IMR-90 (cell line): ENCODE results near the gene HCAR3. TPM values are rescaled to one million over a fixed set of nuclear protein-coding genes. Genes with fewer than 3 reads are reported as not detected.

Source experiments
- ATAC-seq: fragments of 200-7000 bp; cut with Tn5 transposase; 2 replicates; pipeline ENCODE4 v1.9.1; 2020; ENCODE audit warnings: low read depth, mild to moderate bottlenecking, moderate library complexity
- BruUV-seq: library from RNA; stranded (reverse); fragments of 400-500 nt; replicated peaks from 2 replicates; lab custom pipeline; 2021; lab: Mats Ljungman, UMichigan
- CTCF ChIA-PET: fragments of 300-600 bp; formaldehyde crosslinking; extraction: SDS; loops from one replicate; lab custom pipeline; 2021; ENCODE audit warnings: antibody characterized with exemption; lab: Yijun Ruan, JAX
- POLR2A ChIA-PET: fragments of 300-600 bp; sonication (Branson Sonifier 250); formaldehyde crosslinking; loops from one replicate; lab custom pipeline; 2022; ENCODE audit warnings: antibody characterized with exemption; ENCODE audit not compliant: unreplicated experiment; lab: Charles Lee
- DNase-seq: peaks from one replicate; pipeline ENCODE4 v3.0.0; 2013
- H2AFZ ChIP-seq: replicated peaks from 2 replicates; pipeline ENCODE3; 2013; ENCODE audit warnings: low read length, mild to moderate bottlenecking; ENCODE audit not compliant: poor library complexity
- H2AK5ac ChIP-seq: 2 replicates; pipeline ENCODE4 v1.6.1; 2013; ENCODE audit warnings: low read depth, low read length, inconsistent platforms
- H2AK9ac ChIP-seq: replicated peaks from 2 replicates; pipeline ENCODE3; 2013; ENCODE audit warnings: mild to moderate bottlenecking, low read depth, low read length, moderate library complexity; ENCODE audit not compliant: poor library complexity
- H2BK120ac ChIP-seq: 2 replicates; pipeline ENCODE4 v1.6.1; 2013; ENCODE audit warnings: low read depth, low read length, inconsistent platforms
- H2BK15ac ChIP-seq: 3 replicates; pipeline ENCODE4 v1.6.1; 2013; ENCODE audit warnings: low read depth, low read length, inconsistent platforms
- H2BK20ac ChIP-seq: 2 replicates; pipeline ENCODE4 v1.6.1; 2013; ENCODE audit warnings: low read depth, mild to moderate bottlenecking, inconsistent platforms, low read length, moderate library complexity
- H2BK5ac ChIP-seq: 2 replicates; pipeline ENCODE4 v1.6.1; 2013; ENCODE audit warnings: mild to moderate bottlenecking, low read depth, low read length, inconsistent platforms; ENCODE audit not compliant: poor library complexity, severe bottlenecking
- H3K14ac ChIP-seq: replicated peaks from 2 replicates; pipeline ENCODE4 v1.6.1; 2013; ENCODE audit warnings: low read depth, low read length, inconsistent platforms
- H3K18ac ChIP-seq: 2 replicates; pipeline ENCODE4 v1.6.1; 2013; ENCODE audit warnings: low read depth, low read length, control low read depth
- H3K23ac ChIP-seq: 2 replicates; pipeline ENCODE4 v1.6.1; 2013; ENCODE audit warnings: low read depth, low read length, inconsistent platforms
- H3K27ac ChIP-seq: 2 replicates; pipeline ENCODE4 v1.5.1; 2013; ENCODE audit warnings: mild to moderate bottlenecking, control low read depth, low read length; ENCODE audit not compliant: insufficient read depth
- H3K27me3 ChIP-seq: 2 replicates; pipeline ENCODE4 v1.6.1; 2013; ENCODE audit warnings: low read length; ENCODE audit not compliant: control insufficient read depth, insufficient read depth
- H3K36me3 ChIP-seq: 2 replicates; pipeline ENCODE4 v1.6.1; 2013; ENCODE audit warnings: low read length, mixed read lengths; ENCODE audit not compliant: control insufficient read depth, insufficient read depth
- H3K4ac ChIP-seq: 2 replicates; pipeline ENCODE4 v1.6.1; 2013; ENCODE audit warnings: low read depth, low read length, inconsistent platforms
- H3K4me1 ChIP-seq: 2 replicates; pipeline ENCODE4 v1.6.1; 2013; ENCODE audit warnings: low read length, mixed read lengths; ENCODE audit not compliant: control insufficient read depth, insufficient read depth
- H3K4me2 ChIP-seq: 2 replicates; pipeline ENCODE4 v1.6.1; 2013; ENCODE audit warnings: low read depth, mild to moderate bottlenecking, control low read depth, low read length, moderate library complexity
- H3K4me3 ChIP-seq: 2 replicates; pipeline ENCODE4 v1.5.1; 2013; ENCODE audit warnings: low read depth, mild to moderate bottlenecking, control low read depth, low read length, moderate library complexity; ENCODE audit not compliant: insufficient read depth
- H3K56ac ChIP-seq: 2 replicates; pipeline ENCODE4 v1.6.1; 2013; ENCODE audit warnings: low read length, inconsistent platforms; ENCODE audit not compliant: insufficient read depth; ENCODE audit errors: extremely low read depth
- H3K79me1 ChIP-seq, 2 experiments: 2 replicates each; pipeline ENCODE4 v1.6.1; 2013; ENCODE audit warnings: low read length in 2 of 2, inconsistent platforms in 1 of 2, low read depth in 1 of 2
- H3K9ac ChIP-seq: 2 replicates; pipeline ENCODE4 v1.6.1; 2013; ENCODE audit warnings: low read depth, low read length, control low read depth
- H3K9me1 ChIP-seq: 2 replicates; pipeline ENCODE4 v1.6.1; 2013; ENCODE audit warnings: low read length, inconsistent platforms; ENCODE audit not compliant: insufficient read depth
- H3K9me3 ChIP-seq: 2 replicates; pipeline ENCODE4 v1.6.1; 2013; ENCODE audit warnings: low read length; ENCODE audit not compliant: control insufficient read depth, insufficient read depth
- H4K20me1 ChIP-seq: 2 replicates; pipeline ENCODE4 v1.6.1; 2013; ENCODE audit warnings: low read length, inconsistent platforms; ENCODE audit not compliant: insufficient read depth
- H4K5ac ChIP-seq: 2 replicates; pipeline ENCODE4 v1.6.1; 2013; ENCODE audit warnings: mild to moderate bottlenecking, low read depth, low read length, control low read depth
- H4K8ac ChIP-seq, 2 experiments: 2 replicates each; pipeline ENCODE4 v1.6.1; 2013; ENCODE audit warnings: low read depth in 2 of 2, low read length in 2 of 2, control low read depth in 1 of 2, inconsistent platforms in 1 of 2
- H4K91ac ChIP-seq: 2 replicates; pipeline ENCODE4 v1.6.1; 2013; ENCODE audit warnings: low read depth, low read length, inconsistent platforms; ENCODE audit not compliant: insufficient read depth
- CEBPB ChIP-seq: IDR thresholded peaks from 2 replicates; pipeline ENCODE4 v1.6.1; 2012; ENCODE audit warnings: low read depth, low read length, improper control_type of control experiment
- CHD1 ChIP-seq: IDR thresholded peaks from 2 replicates; pipeline ENCODE4 v1.6.1; 2012; ENCODE audit warnings: low read depth, low read length, improper control_type of control experiment
- MAFK ChIP-seq: IDR thresholded peaks from 2 replicates; pipeline ENCODE4 v1.6.1; 2012; ENCODE audit warnings: low read depth, low read length, improper control_type of control experiment
- MXI1 ChIP-seq: IDR thresholded peaks from 2 replicates; pipeline ENCODE4 v1.6.1; 2012; ENCODE audit warnings: low read depth, mild to moderate bottlenecking, low read length, moderate library complexity, borderline replicate concordance
- NFE2L2 ChIP-seq: fragments of 150-350 bp; IDR thresholded peaks from 2 replicates; pipeline ENCODE4 v1.6.1; 2016; ENCODE audit warnings: low read depth, mild to moderate bottlenecking, low read length
- POLR2A ChIP-seq: IDR thresholded peaks from 2 replicates; pipeline ENCODE4 v1.6.1; 2012; ENCODE audit warnings: mild to moderate bottlenecking, low read depth, low read length
- RAD21 ChIP-seq: IDR thresholded peaks from 2 replicates; pipeline ENCODE4 v1.6.1; 2012; ENCODE audit warnings: low read length, improper control_type of control experiment
- RFX5 ChIP-seq: IDR thresholded peaks from 2 replicates; pipeline ENCODE4 v1.8.0; 2012; ENCODE audit warnings: low read depth, mild to moderate bottlenecking, low read length, moderate library complexity
- SMC3 ChIP-seq: fragments of 150-350 bp; IDR thresholded peaks from 2 replicates; pipeline ENCODE4 v1.6.1; 2016; ENCODE audit warnings: low read depth, mild to moderate bottlenecking, antibody characterized with exemption, low read length, moderate library complexity
- USF2 ChIP-seq: fragments of 150-350 bp; IDR thresholded peaks from 2 replicates; pipeline ENCODE4 v1.6.1; 2017; ENCODE audit warnings: mild to moderate bottlenecking, antibody characterized with exemption, low read length, low read depth
- WGBS, 2 experiments: methylation state at CpG; one replicate each; pipeline versions ENCODE4 v1.1.5 to v1.1.7; 2013; ENCODE audit warnings: missing lambda C conversion rate in 2 of 2; ENCODE audit not compliant: insufficient read length in 1 of 2; ENCODE audit errors: extremely low coverage in 2 of 2; 5-methylcytosine and 5-hydroxymethylcytosine counted together
- dilution Hi-C: fragments of 300-500 bp; cut with HindIII; formaldehyde crosslinking; loops from one replicate; pipeline ENCODE4 v1.14.3; 2018; ENCODE audit warnings: low sequenced_read_pairs; ENCODE audit not compliant: unreplicated experiment
- in situ Hi-C: fragments of 300-500 bp; cut with MboI; formaldehyde crosslinking; loops from 3 replicates; pipeline ENCODE4 v1.14.3; 2019; ENCODE audit warnings: low sequenced_read_pairs, inconsistent platforms, mixed read lengths
- intact Hi-C: fragments of 100-400 bp; cut with micrococcal nuclease; formaldehyde crosslinking; loops from 2 replicates; pipeline ENCODE4 v1.10.0; 2022
- polyA plus RNA-seq, 3 experiments: library from polyadenylated mRNA; depleted of rRNA; stranded (reverse); fragments of >200 nt; gene quantifications; 2 replicates each; pipeline ENCODE4 v1.2.3, GENCODE V29; 2012; ENCODE audit warnings: low replicate concordance in 1 of 3
- total RNA-seq: library from RNA; depleted of rRNA; stranded (reverse); fragments of >200 nt; gene quantifications from 2 replicates; pipeline ENCODE4 v1.2.3, GENCODE V29; 2012
- TF ChIP-seq, protein P1 (sequence below): fragments of 150-350 bp; IDR thresholded peaks from 2 replicates; pipeline ENCODE4 v1.6.1; 2016; ENCODE audit warnings: low read depth, mild to moderate bottlenecking, low read length, moderate library complexity, borderline replicate concordance

HCAR3 gene
- total and polyA plus RNA-seq, 2 of the 4 experiments (the other 2 are of a cell fraction): not detected

GRCh38 chr12:122722387-122722786 is 5.8 kb upstream of the HCAR3 start:
- no peak overlapping the region for H2AK9ac ChIP-seq
- dilution Hi-C loops: no loop called here
- no peaks in the 10 kb centered on the region for H3K9me3 ChIP-seq
- ATAC-seq: no peak
- peaks cover 4% of the 10 kb centered on the region for H3K27me3 ChIP-seq
- no peak overlapping the region for H3K23ac ChIP-seq
- no peak overlapping the region for H2BK5ac ChIP-seq
- no peak overlapping the region for H2BK20ac ChIP-seq
- no peak overlapping the region for H2BK120ac ChIP-seq
- whole genome bisulfite sequencing, 2 experiments: no CpG with 5 or more reads among the region's 1 CpG
- H3K4ac ChIP-seq: no peak overlapping the region
- no peak overlapping the region for H4K5ac ChIP-seq
- no peak overlapping the region for H3K18ac ChIP-seq
- H3K14ac ChIP-seq: no peak overlapping the region
- H3K4me2 ChIP-seq: no peak overlapping the region
- H2AFZ ChIP-seq: no peak overlapping the region
- ChIA-PET POLR2A (interaction anchor here (0.5 kb wide), 1 partner anchor 16 kb away, joined by 5 read pairs; no protein-coding TSS in a partner anchor), CTCF (interaction anchor here (0.6 kb wide), 1 partner anchor 30 kb away, joined by 4 read pairs; no protein-coding TSS in a partner anchor)
- H3K9ac ChIP-seq: no peak overlapping the region
- no peak overlapping the region for H2BK15ac ChIP-seq
- H3K36me3 ChIP-seq: no peaks in the 10 kb centered on the region
- H3K4me3 ChIP-seq: no peak overlapping the region
- H3K56ac ChIP-seq: no peak overlapping the region
- H4K91ac ChIP-seq: no peak overlapping the region
- in situ Hi-C loops: no loop called here
- H4K8ac ChIP-seq: no peak overlapping the region
- intact Hi-C loops: no loop called here
- TF ChIP-seq RAD21 (no peak), RFX5 (no peak), CEBPB (no peak), MXI1 (no peak), MAFK (no peak), USF2 (no peak), CHD1 (no peak), POLR2A (no peak), NFE2L2 (no peak), SMC3 (no peak)
- TF ChIP-seq, protein P1, sequence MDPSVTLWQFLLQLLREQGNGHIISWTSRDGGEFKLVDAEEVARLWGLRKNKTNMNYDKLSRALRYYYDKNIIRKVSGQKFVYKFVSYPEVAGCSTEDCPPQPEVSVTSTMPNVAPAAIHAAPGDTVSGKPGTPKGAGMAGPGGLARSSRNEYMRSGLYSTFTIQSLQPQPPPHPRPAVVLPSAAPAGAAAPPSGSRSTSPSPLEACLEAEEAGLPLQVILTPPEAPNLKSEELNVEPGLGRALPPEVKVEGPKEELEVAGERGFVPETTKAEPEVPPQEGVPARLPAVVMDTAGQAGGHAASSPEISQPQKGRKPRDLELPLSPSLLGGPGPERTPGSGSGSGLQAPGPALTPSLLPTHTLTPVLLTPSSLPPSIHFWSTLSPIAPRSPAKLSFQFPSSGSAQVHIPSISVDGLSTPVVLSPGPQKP: no peak
- no peak for DNase-seq
- BruUV-seq: no TSS peak
- 0 out of 2 replicates have a peak, but pooled peaks cover 3% of the 10 kb centered on the region for H3K9me1 ChIP-seq
- no peak overlapping the region for H2AK5ac ChIP-seq
- no peaks in the 10 kb centered on the region for H4K20me1 ChIP-seq
- peaks cover 2% of the 10 kb centered on the region; the same call in 1 of the 2 replicates for H3K4me1 ChIP-seq
- H3K79me1 ChIP-seq: no peaks in the 10 kb centered on the region
- H3K27ac ChIP-seq: no peak overlapping the region
